ENCODE data around the gene GRIK4. TPM values are rescaled to one million over a fixed set of nuclear protein-coding genes. Genes with fewer than 3 reads are reported as not detected.

Gene GRIK4
- total RNA-seq (2022; extraction: Qiagen RNA extraction) = 0.02 to 0.04 TPM (median 0.03 TPM) in 3 of 5 replicates, not detected in the others

GRCh38 chr11:120511116-120511819, at the start of gene GRIK4:
GRIK4 (plus strand) TSS chr11:120511748; CDS start chr11:120660319, 148,571 bp downstream.

GRCh38 chr11:121023848-121024751, 512.6 kb downstream of the GRIK4 start, which contains the start of gene TBCEL:
TBCEL (plus strand) TSS chr11:121024102; CDS start chr11:121045691, 21,589 bp downstream.

Other genes starting within 250 kb of the GRIK4 start
- 5.3 to 7.8 TPM (median 7.2 TPM) in 5 replicates for gene TLCD5, start 186.4 kb upstream of the GRIK4 start, total RNA-seq (2022; extraction: Qiagen RNA extraction)
- gene ARHGEF12, start 175.3 kb upstream of the GRIK4 start, total RNA-seq (2022; extraction: Qiagen RNA extraction) = 11.0 to 16.6 TPM (median 14.2 TPM) in 5 replicates